A549 (cell line): ENCODE results near the gene BCDIN3D.

Experiments
- CTCF ChIP-seq: fragments of >200 bp; sonication (Bioruptor Twin); formaldehyde crosslinking; IDR thresholded peaks from 3 replicates; pipeline ENCODE4 v1.5.1; 2016
- E2F6 ChIP-seq: IDR thresholded peaks from 2 replicates; pipeline ENCODE4 v1.6.1; 2012; ENCODE audit warnings: low read depth, borderline replicate concordance
- ELK1 ChIP-seq: fragments of 150-350 bp; IDR thresholded peaks from 2 replicates; pipeline ENCODE4 v1.6.1; 2014; ENCODE audit warnings: low read depth, mild to moderate bottlenecking, low read length
- EP300 ChIP-seq, 2 experiments: fragments of >200 bp; sonication (Bioruptor Twin); formaldehyde crosslinking; IDR thresholded peaks; 2 replicates in 1 of 2; 3 replicates in 1 of 2; pipeline ENCODE4 v1.6.1; 2016 to 2017
- ESRRA ChIP-seq: fragments of 150-350 bp; IDR thresholded peaks from 2 replicates; pipeline ENCODE4 v1.6.1; 2014; ENCODE audit warnings: mild to moderate bottlenecking, low read length, borderline replicate concordance
- FOSL2 ChIP-seq, 2 experiments: fragments of 450-650 bp in 1 of 2; fragments of >200 bp in 1 of 2; sonication (Bioruptor Twin) in 1 of 2; formaldehyde crosslinking; IDR thresholded peaks; 2 replicates each; pipeline versions ENCODE4 v1.5.0 to v1.6.1; 2016 to 2020; ENCODE audit warnings: mild to moderate bottlenecking in 1 of 2, moderate library complexity in 1 of 2
- HDAC2 ChIP-seq: fragments of 200-600 bp; sonication (generic); IDR thresholded peaks from 2 replicates; pipeline ENCODE4 v1.6.1; 2016
- JUN ChIP-seq, 2 experiments: fragments of >200 bp; sonication (Bioruptor Twin); formaldehyde crosslinking; IDR thresholded peaks; 2 replicates in 1 of 2; 3 replicates in 1 of 2; pipeline ENCODE4 v1.6.1; 2016 to 2017
- MAX ChIP-seq: IDR thresholded peaks from 2 replicates; pipeline ENCODE4 v1.6.1; 2012
- NR3C1 ChIP-seq: fragments of >200 bp; sonication (Bioruptor Twin); formaldehyde crosslinking; IDR thresholded peaks from 3 replicates; pipeline ENCODE4 v1.6.1; 2017
- POLR2A ChIP-seq: IDR thresholded peaks from 2 replicates; pipeline ENCODE4 v1.6.1; 2012; ENCODE audit warnings: mild to moderate bottlenecking, low read length

- TF ChIP-seq E2F6 (no peak), EP300 (IDR thresholded peaks at IDR 0.05) (no peak), ESRRA (no peak), NR3C1 (no peak), JUN (IDR thresholded peaks at IDR 0.05) (no peak), MAX (no peak), POLR2A (no peak), CTCF (no peak), FOSL2 (IDR thresholded peaks at IDR 0.05) (no peak), FOSL2 (CRISPR knock-in tag; IDR thresholded peaks at IDR 0.05) (no peak), ELK1 (no peak), HDAC2 (no peak)
Observed at GRCh38 chr12:49847161-49847560, 4.3 kb upstream of the BCDIN3D start.
